HepG2 (cell line): Measurements from ENCODE around the gene ITIH1. TPM values are rescaled to one million over a fixed set of nuclear protein-coding genes. Genes with fewer than 3 reads are reported as not detected.
A peak's percentile ranks its signal among the peaks of the same experiment; 100 is the strongest.

ENCODE experiments used
- FOXA1 ChIP-seq, 2 experiments: fragments of 450-650 bp in 1 of 2; sonication (generic) in 1 of 2; formaldehyde crosslinking in 1 of 2; IDR thresholded peaks; 2 replicates each; pipeline versions ENCODE4 v1.4.0 to v1.6.1; 2016 to 2020; ENCODE audit warnings: missing genetic modification reagents in 1 of 2
- GATA4 ChIP-seq: sonication (generic); IDR thresholded peaks from 2 replicates; pipeline ENCODE4 v1.6.1; 2016; ENCODE audit warnings: antibody characterized with exemption, low read depth, borderline replicate concordance
- HMGA1 ChIP-seq: sonication (generic); formaldehyde crosslinking; conservative IDR thresholded peaks from 2 replicates; pipeline ENCODE4 v1.4.0; 2020; ENCODE audit warnings: missing genetic modification reagents
- IKZF5 ChIP-seq: IDR thresholded peaks from 2 replicates; pipeline ENCODE4 v1.6.1; 2018; ENCODE audit warnings: missing genetic modification reagents, mild to moderate bottlenecking, missing compliant biosample characterization
- IRF1 ChIP-seq: sonication (generic); formaldehyde crosslinking; IDR thresholded peaks from 2 replicates; pipeline ENCODE4 v1.4.0; 2020; ENCODE audit warnings: low read depth, mild to moderate bottlenecking, missing genetic modification reagents
- JUN ChIP-seq: sonication (generic); formaldehyde crosslinking; IDR thresholded peaks from 2 replicates; pipeline ENCODE4 v1.4.0; 2020; ENCODE audit warnings: mild to moderate bottlenecking, missing genetic modification reagents
- KDM5B ChIP-seq: sonication (generic); formaldehyde crosslinking; IDR thresholded peaks from 2 replicates; pipeline ENCODE4 v1.4.0; 2020; ENCODE audit warnings: missing genetic modification reagents, mild to moderate bottlenecking, borderline replicate concordance
- KLF16 ChIP-seq, 2 experiments: sonication (generic) in 1 of 2; formaldehyde crosslinking in 1 of 2; IDR thresholded peaks; 2 replicates each; pipeline versions ENCODE4 v1.6.1 to v1.8.0; 2016 to 2023; ENCODE audit warnings: missing genetic modification reagents in 2 of 2, missing compliant biosample characterization in 1 of 2
- SAP130 ChIP-seq: IDR thresholded peaks from 2 replicates; pipeline ENCODE4 v1.6.1; 2016; ENCODE audit warnings: low read depth
- SMC3 ChIP-seq: IDR thresholded peaks from 2 replicates; pipeline ENCODE4 v1.6.1; 2011; ENCODE audit warnings: low read length, improper control_type of control experiment
- TRAFD1 ChIP-seq: sonication (generic); formaldehyde crosslinking; IDR thresholded peaks from 2 replicates; pipeline ENCODE4 v1.5.1; 2020; ENCODE audit warnings: missing genetic modification reagents, mild to moderate bottlenecking, borderline replicate concordance
- XBP1 ChIP-seq: sonication (generic); formaldehyde crosslinking; IDR thresholded peaks from 2 replicates; pipeline ENCODE4 v1.5.0; 2020; ENCODE audit warnings: missing genetic modification reagents
- ZHX1 ChIP-seq: sonication (generic); formaldehyde crosslinking; IDR thresholded peaks from 2 replicates; pipeline ENCODE4 v1.8.1; 2022; ENCODE audit warnings: low read depth, mild to moderate bottlenecking, missing genetic modification reagents
- ZNF12 ChIP-seq: sonication (generic); formaldehyde crosslinking; IDR thresholded peaks from 2 replicates; pipeline ENCODE4 v1.5.0; 2020; ENCODE audit warnings: missing genetic modification reagents
- ZNF264 ChIP-seq: sonication (generic); formaldehyde crosslinking; IDR thresholded peaks from 2 replicates; pipeline ENCODE4 v1.4.0; 2020; ENCODE audit warnings: missing genetic modification reagents
- ZNF335 ChIP-seq: sonication (generic); formaldehyde crosslinking; IDR thresholded peaks from 2 replicates; pipeline ENCODE4 v1.4.0; 2020; ENCODE audit warnings: missing genetic modification reagents
- ZNF33B ChIP-seq: sonication (generic); formaldehyde crosslinking; IDR thresholded peaks from 2 replicates; pipeline ENCODE4 v1.5.1; 2020; ENCODE audit warnings: mild to moderate bottlenecking, missing genetic modification reagents
- ZNF547 ChIP-seq: sonication (generic); formaldehyde crosslinking; IDR thresholded peaks from 2 replicates; pipeline ENCODE4 v1.5.1; 2020; ENCODE audit warnings: mild to moderate bottlenecking, missing genetic modification reagents
- ZNF687 ChIP-seq: sonication (generic); formaldehyde crosslinking; IDR thresholded peaks from 2 replicates; pipeline ENCODE4 v1.5.1; 2020; ENCODE audit warnings: mild to moderate bottlenecking, missing genetic modification reagents, moderate library complexity
- ZNF841 ChIP-seq: sonication (generic); formaldehyde crosslinking; IDR thresholded peaks from 2 replicates; pipeline ENCODE4 v1.8.1; 2023; ENCODE audit warnings: missing genetic modification reagents, borderline replicate concordance
- polyA plus RNA-seq, 8 experiments: library from polyadenylated mRNA; depleted of rRNA in 3 of 8; stranded (reverse) in 7 of 8; unstranded in 1 of 8; fragments of >200 nt; fragmentation: Illumina TruSeq in 4 of 8; extraction: Trizol in 4 of 8; gene quantifications; 2 replicates each; pipeline versions ENCODE4 v1.2.1 to v1.2.3, GENCODE V29; 2011 to 2016; ENCODE audit warnings: low read depth in 4 of 8, missing spikeins in 1 of 8, mixed read lengths in 1 of 8; ENCODE audit not compliant: insufficient read depth in 1 of 8
- total RNA-seq, 5 experiments: library from RNA; depleted of rRNA; stranded (reverse); fragments of >200 nt; fragmentation: Illumina TruSeq; extraction: Trizol; gene quantifications; 2 replicates each; pipeline ENCODE4 v1.2.3, GENCODE V29; 2016; ENCODE audit warnings: low read depth in 1 of 5

The ITIH1 gene
- total and polyA plus RNA-seq, 2 of the 13 experiments (the other 11 are each of a cell fraction or from before 2014, with no cell fraction given): 12.3 to 19.6 TPM

- no peak for TF ChIP-seq IRF1 (CRISPR knock-in tag)
- no peak for TF ChIP-seq ZNF841 (CRISPR knock-in tag)
- TF ChIP-seq ZHX1 (CRISPR knock-in tag): no peak
- TF ChIP-seq ZNF264 (CRISPR knock-in tag): no peak
- TF ChIP-seq TRAFD1: no peak
- no peak for TF ChIP-seq GATA4
- no peak for TF ChIP-seq HMGA1 (CRISPR knock-in tag)
- TF ChIP-seq ZNF547: 0 out of 2 replicates have a peak, but pooled peaks have one; percentile 37
- TF ChIP-seq IKZF5 (CRISPR knock-in tag): no peak
- TF ChIP-seq ZNF687 (CRISPR knock-in tag): peak; percentile 52; the same call in 1 of the 2 replicates
- no peak for TF ChIP-seq XBP1 (CRISPR knock-in tag)
- TF ChIP-seq ZNF12 (CRISPR knock-in tag): peak; percentile 73; the same call in 1 of the 2 replicates
- TF ChIP-seq JUN (CRISPR knock-in tag): no peak
- no peak for TF ChIP-seq KLF16 (CRISPR knock-in tag; IDR thresholded peaks at IDR 0.05)
- 0 out of 2 replicates have a peak, but pooled peaks have one; percentile 54 for TF ChIP-seq ZNF33B (CRISPR knock-in tag)
- peak; percentile 66 for TF ChIP-seq SMC3
- peak; percentile 23; the same call in 1 of the 2 replicates for TF ChIP-seq SAP130 (CRISPR knock-in tag)
- no peak for TF ChIP-seq ZNF335 (CRISPR knock-in tag)
- peak; percentile 45; the same call in 1 of the 2 replicates for TF ChIP-seq KDM5B (CRISPR knock-in tag)
- no peak for TF ChIP-seq FOXA1 (IDR thresholded peaks at IDR 0.05)
- TF ChIP-seq FOXA1 (CRISPR knock-in tag; IDR thresholded peaks at IDR 0.05): no peak
Measured at GRCh38 chr3:52798978-52799476, 21.6 kb downstream of the ITIH1 start (continued).
